Endothelial cell (in vitro differentiated cells): ENCODE results near the gene KIAA1755. TPM values are rescaled to one million over a fixed set of nuclear protein-coding genes. Genes with fewer than 3 reads are reported as not detected.

Source experiments
- DNase-seq: peaks from one replicate; pipeline ENCODE4 v3.0.0; 2021; ENCODE audit warnings: low spot score
- H3K27ac Mint-ChIP-seq: one replicate; pipeline ENCODE4 v1.8.0; 2021; ENCODE audit warnings: mixed read lengths, inconsistent platforms; ENCODE audit not compliant: unreplicated experiment
- H3K27me3 Mint-ChIP-seq: one replicate; pipeline ENCODE4 v1.8.0; 2021; ENCODE audit warnings: mild to moderate bottlenecking, moderate library complexity, mixed read lengths, inconsistent platforms; ENCODE audit not compliant: unreplicated experiment
- H3K36me3 Mint-ChIP-seq: one replicate; pipeline ENCODE4 v1.8.0; 2021; ENCODE audit warnings: mild to moderate bottlenecking, low read depth, mixed read lengths, inconsistent platforms; ENCODE audit not compliant: unreplicated experiment
- H3K4me1 Mint-ChIP-seq: one replicate; pipeline ENCODE4 v1.8.0; 2021; ENCODE audit warnings: mild to moderate bottlenecking, mixed read lengths, inconsistent platforms; ENCODE audit not compliant: unreplicated experiment
- H3K4me3 Mint-ChIP-seq: one replicate; pipeline ENCODE4 v1.8.0; 2021; ENCODE audit warnings: mild to moderate bottlenecking, mixed read lengths, inconsistent platforms; ENCODE audit not compliant: unreplicated experiment
- H3K9me3 Mint-ChIP-seq: one replicate; pipeline ENCODE4 v1.8.0; 2021; ENCODE audit warnings: mixed read lengths, inconsistent platforms; ENCODE audit not compliant: unreplicated experiment
- total RNA-seq: library from RNA; stranded (reverse); fragmentation: NEBNext Ultra II Directional; extraction: Animal tissue kit (Norgen Biotek cat#: 25700); gene quantifications from one replicate; pipeline ENCODE4 v1.2.1, GENCODE V29; 2021; ENCODE audit not compliant: unreplicated experiment
- TF ChIP-seq, protein P1 (sequence below): fragments of 200-600 bp; sonication (generic); IDR thresholded peaks from one replicate; pipeline ENCODE4 v1.5.0; 2021; ENCODE audit warnings: antibody characterized with exemption; ENCODE audit not compliant: unreplicated experiment

The KIAA1755 gene
- total RNA-seq, 1 donor from 2014 or later: not detected

- H3K27ac Mint-ChIP-seq: no peak overlapping the region
These were observed 21.7 kb downstream of the KIAA1755 start for GRCh38 chr20:38238829-38239228.

GRCh38 chr20:38237381-38237780 is 23.2 kb downstream of the KIAA1755 start:
- no peak overlapping the region for H3K27ac Mint-ChIP-seq

More at GRCh38 chr20:38238829-38239228, 21.7 kb downstream of the KIAA1755 start:
- TF ChIP-seq, protein P1, sequence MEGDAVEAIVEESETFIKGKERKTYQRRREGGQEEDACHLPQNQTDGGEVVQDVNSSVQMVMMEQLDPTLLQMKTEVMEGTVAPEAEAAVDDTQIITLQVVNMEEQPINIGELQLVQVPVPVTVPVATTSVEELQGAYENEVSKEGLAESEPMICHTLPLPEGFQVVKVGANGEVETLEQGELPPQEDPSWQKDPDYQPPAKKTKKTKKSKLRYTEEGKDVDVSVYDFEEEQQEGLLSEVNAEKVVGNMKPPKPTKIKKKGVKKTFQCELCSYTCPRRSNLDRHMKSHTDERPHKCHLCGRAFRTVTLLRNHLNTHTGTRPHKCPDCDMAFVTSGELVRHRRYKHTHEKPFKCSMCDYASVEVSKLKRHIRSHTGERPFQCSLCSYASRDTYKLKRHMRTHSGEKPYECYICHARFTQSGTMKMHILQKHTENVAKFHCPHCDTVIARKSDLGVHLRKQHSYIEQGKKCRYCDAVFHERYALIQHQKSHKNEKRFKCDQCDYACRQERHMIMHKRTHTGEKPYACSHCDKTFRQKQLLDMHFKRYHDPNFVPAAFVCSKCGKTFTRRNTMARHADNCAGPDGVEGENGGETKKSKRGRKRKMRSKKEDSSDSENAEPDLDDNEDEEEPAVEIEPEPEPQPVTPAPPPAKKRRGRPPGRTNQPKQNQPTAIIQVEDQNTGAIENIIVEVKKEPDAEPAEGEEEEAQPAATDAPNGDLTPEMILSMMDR: no peak
- H3K36me3 Mint-ChIP-seq: peaks cover 2% of the 10 kb centered on the region
- H3K4me3 Mint-ChIP-seq: no peak overlapping the region
- DNase-seq: no peak
- H3K4me1 Mint-ChIP-seq: peaks cover 7% of the 10 kb centered on the region
- H3K27me3 Mint-ChIP-seq: peaks cover 2% of the 10 kb centered on the region
- H3K9me3 Mint-ChIP-seq: no peaks in the 10 kb centered on the region

GRCh38 chr20:38231531-38232121 is 28.9 kb downstream of the KIAA1755 start:
- Mint-ChIP-seq H3K4me3 (no peak overlapping the region), H3K4me1 (no peaks in the 10 kb centered on the region), H3K9me3 (no peaks in the 10 kb centered on the region), H3K27ac (no peak overlapping the region), H3K36me3 (no peaks in the 10 kb centered on the region), H3K27me3 (peaks cover 3% of the 10 kb centered on the region)
- TF ChIP-seq, protein P1: no peak
- DNase-seq: no peak

More at GRCh38 chr20:38237381-38237780, 23.2 kb downstream of the KIAA1755 start:
- DNase-seq: no peak
- peaks cover 3% of the 10 kb centered on the region for H3K27me3 Mint-ChIP-seq
- no peaks in the 10 kb centered on the region for H3K9me3 Mint-ChIP-seq
- TF ChIP-seq, protein P1: no peak
- H3K4me3 Mint-ChIP-seq: no peak overlapping the region
- no peaks in the 10 kb centered on the region for H3K36me3 Mint-ChIP-seq
- peaks cover 7% of the 10 kb centered on the region for H3K4me1 Mint-ChIP-seq

DNA sequence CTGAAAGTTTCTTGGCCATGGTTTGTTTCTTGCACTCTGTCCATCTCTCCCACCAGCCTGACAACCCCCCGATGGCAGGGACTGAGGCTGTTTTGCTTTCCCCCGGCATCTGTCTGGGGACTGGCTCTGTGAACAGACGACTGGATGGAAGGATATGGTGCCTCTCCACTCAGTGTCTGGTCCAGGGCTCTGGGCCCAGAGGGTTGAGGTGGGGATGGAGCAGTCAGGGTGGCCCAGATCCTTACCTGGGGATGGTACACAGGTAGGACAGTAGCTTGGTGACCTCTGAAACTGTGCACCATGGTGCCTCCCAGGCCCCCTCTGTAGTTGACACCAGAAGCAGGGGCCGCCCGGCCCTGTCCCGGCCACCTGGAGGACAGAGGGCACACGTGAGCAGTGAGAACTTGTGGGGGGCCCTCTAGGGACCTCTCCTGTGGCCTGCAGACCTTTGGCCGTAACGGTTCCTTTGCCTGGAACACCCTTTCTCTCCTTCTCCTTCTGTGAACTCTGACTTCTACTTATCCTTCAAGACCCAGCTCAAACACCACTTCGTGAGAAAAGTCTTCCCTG is 29.5 kb downstream of the KIAA1755 start:
- peaks cover 3% of the 10 kb centered on the region for H3K27me3 Mint-ChIP-seq

DNA sequence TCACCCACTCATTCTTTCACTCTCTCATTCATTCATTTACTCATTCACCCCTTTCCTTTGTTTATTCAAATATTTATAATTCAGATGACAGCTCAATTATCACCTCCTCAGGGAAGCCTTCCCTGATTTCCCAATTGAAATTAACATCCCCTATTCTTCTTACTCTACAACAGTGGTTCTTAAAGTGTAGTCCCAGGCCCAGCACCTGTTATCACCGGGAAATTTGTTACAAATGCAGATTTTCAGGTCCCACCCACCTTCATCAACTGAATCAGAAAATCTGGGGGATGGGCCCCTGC is 30.3 kb downstream of the KIAA1755 start:
- no peak overlapping the region for H3K4me3 Mint-ChIP-seq
- H3K27me3 Mint-ChIP-seq: peaks cover 3% of the 10 kb centered on the region
- no peak for DNase-seq
- no peak overlapping the region for H3K27ac Mint-ChIP-seq
- no peaks in the 10 kb centered on the region for H3K9me3 Mint-ChIP-seq
- TF ChIP-seq, protein P1: no peak
- no peaks in the 10 kb centered on the region for H3K36me3 Mint-ChIP-seq
- H3K4me1 Mint-ChIP-seq: no peaks in the 10 kb centered on the region

More for the DNA sequence above, 29.5 kb downstream of the KIAA1755 start:
- H3K4me1 Mint-ChIP-seq: no peaks in the 10 kb centered on the region
- no peaks in the 10 kb centered on the region for H3K9me3 Mint-ChIP-seq
- DNase-seq: no peak
- TF ChIP-seq, protein P1: no peak
- no peak overlapping the region for H3K4me3 Mint-ChIP-seq
- no peak overlapping the region for H3K27ac Mint-ChIP-seq
- no peaks in the 10 kb centered on the region for H3K36me3 Mint-ChIP-seq
